ENCODE data around the gene MOCS2.

The MOCS2 gene

GRCh38 chr5:53053364-53053763 is 56.2 kb downstream of the MOCS2 start:
- no peak for DNase-seq (ENCODE audit: extremely low read depth in 1 of 2, low read depth in 1 of 2)

GRCh38 chr5:53052499-53052898 is 57.1 kb downstream of the MOCS2 start:
- DNase-seq (ENCODE audit: extremely low read depth in 1 of 2, low read depth in 1 of 2), result no peak

- DNase-seq (ENCODE audit: extremely low read depth in 1 of 2, low read depth in 1 of 2), result no peak
Measured at GRCh38 chr5:53048248-53048647, 61.3 kb downstream of the MOCS2 start.

Data from stimulated activated CD8-positive, alpha-beta memory T cell treated with anti-CD3 and anti-CD28 coated beads, Interleukin-7, amount 100 ng/mL, for 48 hours (primary cell).